Measurements from ENCODE around the gene GCLM.

- TF ChIP-seq, protein P1, sequence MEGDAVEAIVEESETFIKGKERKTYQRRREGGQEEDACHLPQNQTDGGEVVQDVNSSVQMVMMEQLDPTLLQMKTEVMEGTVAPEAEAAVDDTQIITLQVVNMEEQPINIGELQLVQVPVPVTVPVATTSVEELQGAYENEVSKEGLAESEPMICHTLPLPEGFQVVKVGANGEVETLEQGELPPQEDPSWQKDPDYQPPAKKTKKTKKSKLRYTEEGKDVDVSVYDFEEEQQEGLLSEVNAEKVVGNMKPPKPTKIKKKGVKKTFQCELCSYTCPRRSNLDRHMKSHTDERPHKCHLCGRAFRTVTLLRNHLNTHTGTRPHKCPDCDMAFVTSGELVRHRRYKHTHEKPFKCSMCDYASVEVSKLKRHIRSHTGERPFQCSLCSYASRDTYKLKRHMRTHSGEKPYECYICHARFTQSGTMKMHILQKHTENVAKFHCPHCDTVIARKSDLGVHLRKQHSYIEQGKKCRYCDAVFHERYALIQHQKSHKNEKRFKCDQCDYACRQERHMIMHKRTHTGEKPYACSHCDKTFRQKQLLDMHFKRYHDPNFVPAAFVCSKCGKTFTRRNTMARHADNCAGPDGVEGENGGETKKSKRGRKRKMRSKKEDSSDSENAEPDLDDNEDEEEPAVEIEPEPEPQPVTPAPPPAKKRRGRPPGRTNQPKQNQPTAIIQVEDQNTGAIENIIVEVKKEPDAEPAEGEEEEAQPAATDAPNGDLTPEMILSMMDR (IDR thresholded peaks at IDR 0.05) = no peak
- TF ChIP-seq, protein P2, sequence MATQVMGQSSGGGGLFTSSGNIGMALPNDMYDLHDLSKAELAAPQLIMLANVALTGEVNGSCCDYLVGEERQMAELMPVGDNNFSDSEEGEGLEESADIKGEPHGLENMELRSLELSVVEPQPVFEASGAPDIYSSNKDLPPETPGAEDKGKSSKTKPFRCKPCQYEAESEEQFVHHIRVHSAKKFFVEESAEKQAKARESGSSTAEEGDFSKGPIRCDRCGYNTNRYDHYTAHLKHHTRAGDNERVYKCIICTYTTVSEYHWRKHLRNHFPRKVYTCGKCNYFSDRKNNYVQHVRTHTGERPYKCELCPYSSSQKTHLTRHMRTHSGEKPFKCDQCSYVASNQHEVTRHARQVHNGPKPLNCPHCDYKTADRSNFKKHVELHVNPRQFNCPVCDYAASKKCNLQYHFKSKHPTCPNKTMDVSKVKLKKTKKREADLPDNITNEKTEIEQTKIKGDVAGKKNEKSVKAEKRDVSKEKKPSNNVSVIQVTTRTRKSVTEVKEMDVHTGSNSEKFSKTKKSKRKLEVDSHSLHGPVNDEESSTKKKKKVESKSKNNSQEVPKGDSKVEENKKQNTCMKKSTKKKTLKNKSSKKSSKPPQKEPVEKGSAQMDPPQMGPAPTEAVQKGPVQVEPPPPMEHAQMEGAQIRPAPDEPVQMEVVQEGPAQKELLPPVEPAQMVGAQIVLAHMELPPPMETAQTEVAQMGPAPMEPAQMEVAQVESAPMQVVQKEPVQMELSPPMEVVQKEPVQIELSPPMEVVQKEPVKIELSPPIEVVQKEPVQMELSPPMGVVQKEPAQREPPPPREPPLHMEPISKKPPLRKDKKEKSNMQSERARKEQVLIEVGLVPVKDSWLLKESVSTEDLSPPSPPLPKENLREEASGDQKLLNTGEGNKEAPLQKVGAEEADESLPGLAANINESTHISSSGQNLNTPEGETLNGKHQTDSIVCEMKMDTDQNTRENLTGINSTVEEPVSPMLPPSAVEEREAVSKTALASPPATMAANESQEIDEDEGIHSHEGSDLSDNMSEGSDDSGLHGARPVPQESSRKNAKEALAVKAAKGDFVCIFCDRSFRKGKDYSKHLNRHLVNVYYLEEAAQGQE (IDR thresholded peaks at IDR 0.05) = no peak
- TF ChIP-seq SMC3 (IDR thresholded peaks at IDR 0.05) (no peak), CHD4 (IDR thresholded peaks at IDR 0.05; ENCODE audit: borderline replicate concordance) (no peak), POLR2A (IDR thresholded peaks at IDR 0.05; ENCODE audit: low read length) (no peak), FOSL2 (IDR thresholded peaks at IDR 0.05) (no peak), FOSL2 (CRISPR knock-in tag; IDR thresholded peaks at IDR 0.05) (no peak), HOXA7 (CRISPR knock-in tag; IDR thresholded peaks at IDR 0.05) (no peak), MAZ (IDR thresholded peaks at IDR 0.05; ENCODE audit: borderline replicate concordance, low read depth, low read length) (no peak), RNF2 (IDR thresholded peaks at IDR 0.05; ENCODE audit: borderline replicate concordance, low read depth) (no peak), RFX5 (IDR thresholded peaks at IDR 0.05) (no peak), BHLHE40 (IDR thresholded peaks at IDR 0.05; ENCODE audit: low read depth, low read length) (no peak), EP300 (IDR thresholded peaks at IDR 0.05) (no peak)
- TF ChIP-seq, protein P3, sequence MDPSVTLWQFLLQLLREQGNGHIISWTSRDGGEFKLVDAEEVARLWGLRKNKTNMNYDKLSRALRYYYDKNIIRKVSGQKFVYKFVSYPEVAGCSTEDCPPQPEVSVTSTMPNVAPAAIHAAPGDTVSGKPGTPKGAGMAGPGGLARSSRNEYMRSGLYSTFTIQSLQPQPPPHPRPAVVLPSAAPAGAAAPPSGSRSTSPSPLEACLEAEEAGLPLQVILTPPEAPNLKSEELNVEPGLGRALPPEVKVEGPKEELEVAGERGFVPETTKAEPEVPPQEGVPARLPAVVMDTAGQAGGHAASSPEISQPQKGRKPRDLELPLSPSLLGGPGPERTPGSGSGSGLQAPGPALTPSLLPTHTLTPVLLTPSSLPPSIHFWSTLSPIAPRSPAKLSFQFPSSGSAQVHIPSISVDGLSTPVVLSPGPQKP (IDR thresholded peaks at IDR 0.05; ENCODE audit: low read depth, low read length) = no peak
- TF ChIP-seq, protein P4, sequence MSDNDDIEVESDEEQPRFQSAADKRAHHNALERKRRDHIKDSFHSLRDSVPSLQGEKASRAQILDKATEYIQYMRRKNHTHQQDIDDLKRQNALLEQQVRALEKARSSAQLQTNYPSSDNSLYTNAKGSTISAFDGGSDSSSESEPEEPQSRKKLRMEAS (IDR thresholded peaks at IDR 0.05) = no peak
Observed at GRCh38 chr1:93839753-93840152, 69.5 kb downstream of the GCLM start.

All from A549 (cell line).